ENCODE data around the gene MYO15A. TPM values are rescaled to one million over a fixed set of nuclear protein-coding genes. Genes with fewer than 3 reads are reported as not detected.

MYO15A gene
- total RNA-seq, 1 experiment from 2014 or later, result 0.38 TPM

GRCh38 chr17:18144261-18144660, 35.7 kb downstream of the MYO15A start:
- no peak overlapping the region for H3K27ac Mint-ChIP-seq (ENCODE audit: unreplicated experiment)
- TF ChIP-seq, protein P1, sequence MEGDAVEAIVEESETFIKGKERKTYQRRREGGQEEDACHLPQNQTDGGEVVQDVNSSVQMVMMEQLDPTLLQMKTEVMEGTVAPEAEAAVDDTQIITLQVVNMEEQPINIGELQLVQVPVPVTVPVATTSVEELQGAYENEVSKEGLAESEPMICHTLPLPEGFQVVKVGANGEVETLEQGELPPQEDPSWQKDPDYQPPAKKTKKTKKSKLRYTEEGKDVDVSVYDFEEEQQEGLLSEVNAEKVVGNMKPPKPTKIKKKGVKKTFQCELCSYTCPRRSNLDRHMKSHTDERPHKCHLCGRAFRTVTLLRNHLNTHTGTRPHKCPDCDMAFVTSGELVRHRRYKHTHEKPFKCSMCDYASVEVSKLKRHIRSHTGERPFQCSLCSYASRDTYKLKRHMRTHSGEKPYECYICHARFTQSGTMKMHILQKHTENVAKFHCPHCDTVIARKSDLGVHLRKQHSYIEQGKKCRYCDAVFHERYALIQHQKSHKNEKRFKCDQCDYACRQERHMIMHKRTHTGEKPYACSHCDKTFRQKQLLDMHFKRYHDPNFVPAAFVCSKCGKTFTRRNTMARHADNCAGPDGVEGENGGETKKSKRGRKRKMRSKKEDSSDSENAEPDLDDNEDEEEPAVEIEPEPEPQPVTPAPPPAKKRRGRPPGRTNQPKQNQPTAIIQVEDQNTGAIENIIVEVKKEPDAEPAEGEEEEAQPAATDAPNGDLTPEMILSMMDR (IDR thresholded peaks at IDR 0.05; ENCODE audit: unreplicated experiment), result no peak
- peaks cover 10% of the 10 kb centered on the region for H3K36me3 Mint-ChIP-seq (ENCODE audit: insufficient read depth, unreplicated experiment)
- BruUV-seq (replicated peaks), result no TSS peak
- H3K4me3 Mint-ChIP-seq (ENCODE audit: low read depth, unreplicated experiment), result no peak overlapping the region
- peaks cover 8% of the 10 kb centered on the region for H3K4me1 Mint-ChIP-seq (ENCODE audit: low read depth, unreplicated experiment)
- H3K9me3 Mint-ChIP-seq (ENCODE audit: low read depth, unreplicated experiment), result no peaks in the 10 kb centered on the region
- no peak for DNase-seq
- intact Hi-C loops (cut with micrococcal nuclease; ENCODE audit: unreplicated experiment), result loop anchor here (5.0 to 10.0 kb wide), 2 partner anchors 43 to 81 kb away; partner anchors contain the start of gene LLGL1
- CTCF ChIA-PET, result no interaction called here
- H3K27me3 Mint-ChIP-seq (ENCODE audit: unreplicated experiment), result no peaks in the 10 kb centered on the region

DNA sequence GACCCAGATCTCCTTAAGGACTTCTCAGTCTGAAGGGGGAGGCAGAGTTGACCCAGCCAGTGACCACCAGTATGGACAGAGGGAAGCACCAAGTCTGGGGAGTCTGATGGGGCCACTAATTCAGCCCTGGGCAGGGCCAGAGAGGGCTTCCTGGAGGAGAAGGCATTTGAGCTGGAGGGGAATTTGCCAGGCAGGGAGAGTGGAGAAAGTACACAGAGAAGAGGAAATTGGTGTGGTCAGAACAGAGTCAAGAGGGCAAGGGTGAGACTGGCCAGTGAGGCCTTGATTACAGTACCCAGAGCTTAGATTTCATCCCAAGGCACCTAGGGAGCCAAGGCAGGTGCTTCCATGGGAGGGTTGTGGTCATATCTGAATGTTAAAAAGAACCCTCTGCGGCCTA, 36.3 kb downstream of the MYO15A start:
- CTCF ChIA-PET, result no interaction called here
- Mint-ChIP-seq H3K4me3 (ENCODE audit: low read depth, unreplicated experiment) (no peak overlapping the region), H3K27ac (ENCODE audit: unreplicated experiment) (no peak overlapping the region), H3K36me3 (ENCODE audit: insufficient read depth, unreplicated experiment) (peaks cover 6% of the 10 kb centered on the region), H3K4me1 (ENCODE audit: low read depth, unreplicated experiment) (peaks cover 8% of the 10 kb centered on the region), H3K27me3 (ENCODE audit: unreplicated experiment) (no peaks in the 10 kb centered on the region), H3K9me3 (ENCODE audit: low read depth, unreplicated experiment) (no peaks in the 10 kb centered on the region)
- intact Hi-C loops (cut with micrococcal nuclease; ENCODE audit: unreplicated experiment), result loop anchor here (5.0 to 10.0 kb wide), 2 partner anchors 42 to 80 kb away; partner anchors contain the start of gene LLGL1
- no peak for DNase-seq
- no TSS peak for BruUV-seq (replicated peaks)
- TF ChIP-seq, protein P1 (IDR thresholded peaks at IDR 0.05; ENCODE audit: unreplicated experiment), result no peak

DNA sequence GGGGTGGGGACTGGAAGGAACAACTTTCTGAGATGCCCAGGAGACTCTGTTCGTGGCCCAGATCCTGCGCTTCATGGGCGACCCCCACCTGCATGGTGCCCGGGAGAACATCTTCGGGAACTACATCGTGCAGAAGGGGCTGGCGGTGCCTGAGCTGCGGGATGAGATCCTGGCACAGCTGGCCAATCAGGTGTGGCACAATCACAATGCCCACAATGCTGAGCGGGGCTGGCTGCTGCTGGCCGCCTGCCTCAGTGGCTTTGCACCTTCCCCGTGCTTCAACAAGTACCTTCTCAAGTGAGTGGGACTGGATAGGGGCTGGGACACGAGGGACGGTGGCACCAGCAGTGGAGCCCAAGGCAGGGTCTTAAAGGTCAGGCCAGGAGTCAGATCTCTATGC, 37.3 kb downstream of the MYO15A start:
- Mint-ChIP-seq H3K27ac (ENCODE audit: unreplicated experiment) (no peak overlapping the region), H3K4me1 (ENCODE audit: low read depth, unreplicated experiment) (peaks cover 8% of the 10 kb centered on the region), H3K9me3 (ENCODE audit: low read depth, unreplicated experiment) (no peaks in the 10 kb centered on the region), H3K36me3 (ENCODE audit: insufficient read depth, unreplicated experiment) (no peaks in the 10 kb centered on the region), H3K4me3 (ENCODE audit: low read depth, unreplicated experiment) (no peak overlapping the region), H3K27me3 (ENCODE audit: unreplicated experiment) (no peaks in the 10 kb centered on the region)
- DNase-seq, result no peak
- intact Hi-C loops (cut with micrococcal nuclease; ENCODE audit: unreplicated experiment), result loop anchor here (10.0 kb wide), 1 partner anchor 79 kb away; the partner anchor contains the start of gene LLGL1
- TF ChIP-seq, protein P1 (IDR thresholded peaks at IDR 0.05; ENCODE audit: unreplicated experiment), result no peak
- BruUV-seq (replicated peaks), result no TSS peak
- CTCF ChIA-PET, result no interaction called here

DNA sequence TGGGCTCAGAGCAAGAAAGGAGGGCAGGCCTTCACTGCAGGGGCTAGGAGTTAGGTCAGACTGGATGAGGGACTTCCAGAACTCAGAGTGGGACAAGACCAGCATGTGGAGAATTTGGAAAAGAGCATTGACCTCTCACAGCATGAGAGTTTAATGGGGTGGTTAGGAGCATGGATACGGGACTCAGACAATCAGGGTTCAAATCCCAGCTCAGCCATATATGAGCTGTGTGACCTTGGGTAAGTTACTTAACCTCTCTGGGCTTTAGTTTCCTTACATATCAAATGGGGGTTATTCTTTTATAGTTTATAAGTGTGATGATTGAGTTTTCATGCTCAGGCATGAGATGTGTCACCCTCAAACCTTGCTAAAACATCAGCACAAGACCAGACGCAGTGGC, 37.7 kb downstream of the MYO15A start:
- Mint-ChIP-seq H3K9me3 (ENCODE audit: low read depth, unreplicated experiment) (no peaks in the 10 kb centered on the region), H3K36me3 (ENCODE audit: insufficient read depth, unreplicated experiment) (no peaks in the 10 kb centered on the region), H3K4me1 (ENCODE audit: low read depth, unreplicated experiment) (peaks cover 8% of the 10 kb centered on the region)

More for the DNA sequence above, 37.7 kb downstream of the MYO15A start:
- no peak for DNase-seq
- Mint-ChIP-seq H3K27ac (ENCODE audit: unreplicated experiment) (no peak overlapping the region), H3K4me3 (ENCODE audit: low read depth, unreplicated experiment) (no peak overlapping the region), H3K27me3 (ENCODE audit: unreplicated experiment) (no peaks in the 10 kb centered on the region)
- CTCF ChIA-PET, result no interaction called here
- BruUV-seq (replicated peaks), result no TSS peak
- intact Hi-C loops (cut with micrococcal nuclease; ENCODE audit: unreplicated experiment), result loop anchor here (10.0 kb wide), 1 partner anchor 79 kb away; the partner anchor contains the start of gene LLGL1
- TF ChIP-seq, protein P1 (IDR thresholded peaks at IDR 0.05; ENCODE audit: unreplicated experiment), result no peak
